CD4-positive, alpha-beta T cell treated with Interleukin-10 for 1 hour (primary cell): ENCODE results near the gene AP3D1.
"Not testable (repeated sequence)": the region's sequence is repeated elsewhere in the genome, so short reads cannot be mapped to it uniquely, and the experiment has no call there.

Source experiments
- DNase-seq: peaks from one replicate; pipeline ENCODE4 v3.0.0-alpha.2; 2020

Gene AP3D1

DNA sequence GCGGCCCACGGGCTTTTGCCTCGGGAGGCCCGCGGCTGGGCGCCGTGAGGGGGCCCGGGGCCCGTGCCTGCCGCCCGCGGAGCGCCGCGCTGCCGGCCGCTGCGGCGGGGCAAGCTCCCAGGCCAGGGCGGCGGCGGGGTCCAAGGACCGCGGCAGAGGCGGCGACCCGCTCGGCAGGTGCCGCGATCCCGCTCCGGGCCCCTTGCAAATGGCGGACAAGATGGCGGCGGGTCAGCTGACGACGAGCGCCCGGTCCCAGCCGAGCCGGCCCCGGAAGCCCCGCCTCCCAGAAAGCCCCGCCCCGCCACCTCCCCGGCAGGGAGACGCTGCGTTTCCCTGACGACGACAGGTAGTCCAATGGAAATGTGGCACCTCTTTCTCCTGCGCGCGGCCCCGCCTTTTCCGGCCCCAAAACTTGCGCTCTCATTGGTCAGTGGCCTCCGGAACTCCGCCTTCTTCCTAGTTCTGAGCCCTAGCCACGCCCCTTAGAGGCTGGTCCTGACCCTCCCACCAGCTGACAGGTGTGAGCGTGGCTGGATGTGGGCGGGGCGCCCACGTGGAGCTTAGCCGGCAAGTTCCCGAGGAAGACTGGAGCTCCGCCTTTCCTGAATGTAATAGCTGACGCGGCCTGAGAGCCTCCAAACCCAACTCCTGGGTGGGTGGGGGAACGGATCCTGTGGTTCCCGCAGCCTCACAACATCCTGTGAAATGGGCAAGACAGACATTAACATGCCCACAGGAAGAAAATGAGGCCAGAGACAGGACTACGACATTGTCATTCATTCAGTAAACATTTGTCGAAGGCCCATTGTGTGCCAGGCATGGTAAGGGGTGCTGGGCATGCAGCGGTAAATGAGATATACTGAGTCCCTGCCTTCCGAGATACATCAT, at the start of gene AP3D1:
TSS of gene AP3D1 (minus strand) at position 228 of the 891 bp plus-strand sequence. CDS start 232 bp downstream, outside the sequence.
- peak; percentile 100 for DNase-seq

DNA sequence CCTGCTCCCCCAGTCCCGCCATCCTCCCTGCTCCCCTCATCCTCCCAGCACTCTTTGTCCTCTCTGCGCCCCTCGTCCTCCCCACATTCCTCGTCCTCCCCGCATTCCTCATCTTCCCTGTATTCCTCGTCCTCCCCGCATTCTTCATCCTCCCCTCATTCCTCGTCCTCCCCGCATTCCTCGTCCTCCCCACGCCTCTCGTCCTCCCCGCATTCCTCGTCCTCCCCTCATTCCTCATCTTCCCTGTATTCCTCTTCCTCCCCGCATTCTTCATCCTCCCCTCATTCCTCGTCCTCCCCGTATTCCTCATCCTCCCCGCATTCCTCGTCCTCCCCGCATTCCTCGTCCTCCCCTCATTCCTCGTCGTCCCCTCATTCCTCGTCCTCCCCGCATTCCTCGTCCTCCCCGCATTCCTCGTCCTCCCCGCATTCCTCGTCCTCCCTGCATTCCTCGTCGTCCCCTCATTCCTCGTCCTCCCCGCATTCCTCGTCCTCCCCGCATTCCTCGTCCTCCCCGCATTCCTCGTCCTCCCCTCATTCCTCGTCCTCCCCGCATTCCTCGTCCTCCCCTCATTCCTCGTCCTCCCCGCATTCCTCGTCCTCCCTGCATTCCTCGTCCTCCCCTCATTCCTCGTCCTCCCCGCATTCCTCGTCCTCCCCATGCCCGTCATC, 49.4 kb upstream of the AP3D1 start:
- not testable (repeated sequence) for DNase-seq

DNA sequence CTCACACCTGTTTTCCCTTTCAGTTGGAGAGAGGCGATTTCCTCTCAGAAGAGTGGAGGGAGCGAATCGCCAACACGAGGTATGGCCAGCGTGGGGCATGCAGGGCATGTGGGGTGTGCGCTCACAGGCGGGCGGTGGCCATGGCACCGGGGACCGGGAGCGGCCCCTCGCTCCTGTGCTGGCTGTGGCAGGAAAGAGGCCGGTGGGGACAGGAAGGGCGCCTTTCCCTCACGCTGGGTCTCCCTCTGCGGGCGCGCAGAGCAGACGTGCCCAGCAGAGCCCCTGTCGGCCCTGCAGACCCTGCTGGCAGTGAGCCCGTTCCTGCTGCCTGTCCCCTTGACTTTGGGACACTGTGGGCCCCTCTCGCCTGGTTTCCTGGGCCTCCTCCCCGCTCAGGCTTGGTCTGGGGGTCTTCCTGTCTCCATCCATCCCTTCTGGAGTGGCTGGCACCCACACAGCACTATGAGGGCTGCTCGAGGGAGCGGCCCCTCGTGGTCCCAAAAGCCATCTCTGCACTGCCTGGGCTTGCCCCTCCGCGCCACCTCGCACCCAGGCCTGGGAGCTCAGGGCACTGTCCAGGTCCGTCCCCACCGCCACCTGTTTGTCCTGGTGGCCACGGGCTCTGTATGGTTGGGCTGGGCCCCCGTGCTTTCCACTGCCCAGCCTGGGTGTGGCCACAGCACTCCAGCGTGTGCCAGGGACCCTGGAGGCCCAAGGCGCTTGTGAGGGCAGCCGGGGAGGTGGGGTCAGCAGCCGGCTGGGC, 48.7 kb upstream of the AP3D1 start:
- DNase-seq: no peak

DNA sequence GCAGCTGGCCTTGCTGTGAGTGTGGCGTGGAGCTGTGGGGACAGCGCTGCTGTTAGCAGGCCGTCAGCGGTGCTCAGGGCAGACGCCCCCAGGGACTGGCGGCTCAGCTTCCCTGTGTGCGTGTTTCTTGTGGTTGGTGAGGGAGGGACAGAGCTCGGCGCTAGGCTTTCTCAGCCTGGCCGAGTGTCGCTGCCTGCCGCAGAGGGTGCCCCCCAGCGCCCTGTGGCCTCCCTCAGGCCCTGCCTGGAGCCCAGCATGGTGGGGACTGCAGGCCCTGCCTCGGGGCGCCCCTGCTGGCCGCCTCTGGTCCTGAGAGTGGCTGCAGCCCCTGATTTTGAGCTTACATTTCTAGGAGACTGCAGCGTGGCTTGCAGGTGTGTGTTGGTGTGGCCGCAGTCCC, 47.8 kb upstream of the AP3D1 start:
- DNase-seq: no peak

DNA sequence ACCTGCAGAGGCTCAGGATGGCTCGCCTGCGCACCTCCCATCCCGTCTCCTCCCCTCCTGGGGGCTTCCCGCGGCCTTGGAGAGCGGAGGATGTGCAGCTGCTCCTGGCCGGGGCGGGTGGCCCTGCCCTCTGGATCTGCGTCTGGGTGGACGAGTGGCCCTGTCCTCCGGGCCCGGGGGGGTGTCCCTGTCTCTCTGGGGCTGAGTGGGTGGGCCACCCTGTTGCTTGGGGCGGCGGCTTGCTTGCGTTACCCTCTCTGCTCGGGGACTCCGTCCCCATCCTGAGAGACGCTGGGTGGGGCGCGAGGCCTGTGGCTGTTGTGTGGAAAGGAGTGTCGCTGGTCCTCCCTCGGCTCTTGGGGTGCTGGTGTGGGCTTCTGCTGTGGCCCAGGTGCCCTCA, 47.0 kb upstream of the AP3D1 start:
- DNase-seq: no peak

DNA sequence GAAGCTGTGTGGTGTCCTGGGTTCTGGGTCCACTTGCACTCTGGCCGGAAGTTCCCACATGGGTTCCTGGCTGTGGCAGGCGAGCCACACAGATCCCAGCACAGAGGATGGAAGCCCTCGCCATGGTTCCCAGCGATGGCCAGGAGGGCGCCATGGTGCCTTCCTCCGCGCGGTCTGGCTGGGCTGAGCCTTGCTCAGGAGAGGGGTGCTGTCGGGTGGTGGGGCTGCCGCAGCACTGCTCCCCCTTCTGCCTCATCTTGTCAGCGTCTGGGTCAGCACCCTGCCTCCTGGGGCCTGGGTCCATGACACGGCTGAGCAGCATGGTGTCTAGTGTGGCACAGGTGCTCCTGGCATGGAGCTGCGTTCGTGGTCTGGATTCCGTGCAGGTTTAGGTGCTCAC, 45.9 kb upstream of the AP3D1 start:
- no peak for DNase-seq

DNA sequence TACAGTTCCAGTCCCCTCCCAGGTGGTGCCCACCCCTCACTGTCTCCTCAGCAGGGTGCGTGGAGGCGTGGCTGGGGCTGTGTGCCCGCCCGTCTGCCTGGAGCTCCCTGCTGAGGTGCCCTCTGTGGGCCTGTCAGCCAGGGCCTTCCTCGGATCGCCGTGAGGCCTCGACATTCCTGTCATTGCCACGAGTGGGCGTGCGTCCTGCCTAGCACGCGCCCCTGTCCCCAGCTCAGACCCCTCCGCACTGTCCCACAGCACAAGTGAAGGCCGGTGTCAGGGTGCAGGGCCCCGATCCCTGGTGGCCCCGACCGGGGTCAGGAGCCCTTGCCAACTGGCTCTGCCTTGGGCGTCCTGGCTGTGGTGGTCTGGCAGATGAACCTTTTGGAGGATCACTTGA, 44.5 kb upstream of the AP3D1 start:
- DNase-seq: no peak

DNA sequence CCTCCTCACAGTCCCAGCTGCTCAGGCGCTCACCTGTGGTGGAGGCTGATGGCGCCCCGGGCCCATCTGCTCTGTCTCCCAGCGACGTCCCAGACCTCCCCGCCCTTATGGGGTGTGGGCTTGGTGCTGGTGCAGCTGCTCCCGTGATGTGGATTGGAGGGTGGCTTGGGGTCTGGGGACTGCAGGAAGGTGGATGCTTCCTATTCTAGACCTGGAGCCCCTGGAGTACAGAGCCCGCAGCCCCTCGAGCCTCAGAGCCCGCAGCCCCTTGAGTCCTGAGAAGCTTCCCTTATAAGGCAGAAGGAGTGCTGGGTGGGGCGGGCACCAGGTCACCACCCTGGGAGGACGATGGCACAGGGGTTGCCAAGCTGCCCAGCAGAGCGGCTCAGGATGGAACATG, 44.0 kb upstream of the AP3D1 start:
- DNase-seq: no peak

DNA sequence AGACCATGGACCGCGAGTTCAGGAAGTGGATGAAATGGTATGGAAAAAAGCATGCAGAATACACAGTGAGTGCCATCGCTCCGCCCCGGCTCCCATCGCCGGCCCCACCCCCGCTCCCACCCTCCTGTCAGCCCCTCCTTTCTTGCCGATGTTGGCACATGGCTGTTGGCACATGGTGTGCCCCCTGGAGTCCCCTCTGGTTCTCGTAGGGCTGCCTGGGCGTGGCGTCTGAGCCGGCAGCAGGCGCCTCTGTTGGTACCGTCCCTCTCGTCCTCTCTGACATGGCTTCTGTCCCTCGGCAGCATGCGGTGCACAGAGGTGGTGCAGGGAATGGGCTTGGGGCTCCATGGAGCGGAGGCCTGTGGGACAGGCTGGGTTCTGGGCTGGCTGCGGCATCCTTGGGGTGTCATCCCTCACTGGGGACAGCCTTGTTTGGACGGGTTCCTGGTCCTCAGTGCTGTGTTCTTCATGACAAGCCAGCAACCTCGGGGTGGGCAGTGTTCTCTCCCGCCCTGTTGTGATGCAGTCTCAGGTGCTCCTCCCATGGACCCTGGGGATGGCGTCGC, 43.2 kb upstream of the AP3D1 start:
- DNase-seq: no peak

DNA sequence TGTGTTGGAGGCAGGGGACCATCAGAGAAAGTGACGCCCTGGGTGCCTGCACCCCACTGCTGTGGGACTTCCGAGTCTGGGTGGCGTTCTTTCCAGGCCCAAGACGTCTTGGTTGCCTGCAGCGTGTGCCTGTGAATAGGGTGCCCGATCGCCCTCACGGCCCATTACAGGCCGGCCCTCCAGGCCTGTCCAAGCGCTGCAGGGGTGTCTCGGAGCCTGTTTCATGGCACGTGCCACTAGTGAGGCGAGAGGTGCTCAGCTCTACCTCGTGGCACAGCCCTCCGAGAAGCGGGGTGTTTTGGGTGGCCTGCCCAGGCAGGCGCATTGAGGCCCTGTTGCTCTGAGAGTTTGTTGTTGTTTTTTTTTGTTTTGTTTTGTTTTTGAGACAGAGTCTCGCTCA, 42.4 kb upstream of the AP3D1 start:
- DNase-seq: no peak

DNA sequence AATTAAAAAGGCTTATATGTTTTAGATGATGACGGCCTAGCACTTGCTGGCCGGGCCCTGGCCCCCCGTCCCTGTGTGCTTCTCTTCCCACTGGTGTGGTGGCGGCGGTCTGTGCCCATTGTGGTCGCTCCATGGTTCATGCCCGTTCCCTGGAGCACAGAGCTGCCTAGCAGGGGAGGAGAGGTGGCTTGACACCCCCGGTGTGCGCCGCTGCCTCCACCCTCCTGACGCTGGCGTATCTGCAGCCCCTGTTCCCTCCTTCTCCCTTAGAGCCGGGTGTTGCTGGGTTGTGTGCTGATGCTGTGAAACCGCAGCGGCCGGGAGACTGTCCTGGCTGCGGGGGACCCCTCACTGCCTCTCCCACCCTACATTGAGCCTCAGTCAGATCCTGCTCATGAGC, 41.5 kb upstream of the AP3D1 start:
- DNase-seq: no peak

DNA sequence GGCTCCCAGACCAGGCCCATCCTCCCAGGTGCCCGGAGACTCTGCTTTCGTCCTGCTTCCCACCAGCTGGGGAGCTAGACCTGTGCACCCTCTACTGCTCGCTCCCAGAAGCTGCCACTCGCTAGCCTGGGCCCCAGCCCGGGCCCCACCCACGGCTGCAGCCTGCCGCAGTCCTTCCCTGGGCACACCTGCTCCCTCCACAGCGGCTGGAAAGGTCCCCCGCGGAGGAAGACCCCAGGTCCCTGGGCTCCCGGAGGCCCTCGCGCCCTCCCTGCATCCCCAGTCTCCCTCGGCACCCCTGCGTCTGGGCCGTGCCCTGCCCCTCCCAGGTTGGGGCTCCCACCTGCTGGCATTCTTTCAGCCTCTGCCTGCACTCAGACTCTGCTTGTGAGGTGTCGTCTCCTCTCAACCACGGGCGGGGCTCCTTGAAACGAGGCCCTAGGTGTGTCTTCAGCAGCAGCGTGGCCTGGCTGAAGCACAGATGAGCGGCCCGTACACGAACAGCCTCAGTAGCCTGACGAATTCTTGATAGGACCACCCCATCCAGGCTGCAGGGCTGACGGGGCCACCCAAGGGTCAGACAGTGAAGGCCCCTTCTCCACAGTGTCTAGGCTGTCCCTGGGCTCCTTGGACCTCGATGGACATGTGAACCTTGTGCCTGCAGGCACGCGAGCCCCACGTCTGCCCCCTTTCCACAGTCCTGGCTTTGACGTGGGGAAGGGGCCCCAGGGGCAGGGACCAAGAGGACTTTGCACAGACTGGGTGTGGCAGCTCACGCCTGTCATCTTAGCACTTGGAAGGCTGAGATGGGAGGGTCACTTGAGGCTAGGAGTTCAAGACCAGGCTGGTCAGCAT, 40.3 kb upstream of the AP3D1 start:
- DNase-seq: no peak

DNA sequence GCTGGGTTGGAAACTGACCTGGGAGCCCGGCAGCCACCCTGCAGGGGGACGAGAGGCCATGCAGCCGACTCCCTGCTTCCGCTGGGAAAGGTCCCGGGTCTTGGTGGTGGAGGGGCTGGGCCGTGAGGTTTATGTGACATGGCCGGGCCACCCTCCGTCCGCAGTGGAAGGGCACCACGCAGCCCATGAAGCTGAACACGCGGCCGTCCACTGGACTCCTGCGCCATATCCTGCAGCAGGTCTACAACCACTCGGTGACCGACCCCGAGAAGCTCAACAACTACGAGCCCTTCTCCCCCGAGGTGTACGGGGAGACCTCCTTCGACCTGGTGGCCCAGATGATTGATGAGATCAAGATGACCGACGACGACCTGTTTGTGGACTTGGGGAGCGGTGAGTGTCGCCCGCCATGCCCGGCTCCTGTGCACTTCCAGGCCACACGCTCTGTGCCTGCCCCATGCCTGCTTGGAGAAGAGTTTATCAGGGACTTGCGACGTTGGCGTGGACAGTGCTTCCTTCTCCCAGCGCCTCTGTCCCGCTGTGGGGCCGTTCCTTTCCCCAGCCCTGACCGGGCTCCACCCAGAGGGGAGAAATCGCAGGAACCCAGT, 39.6 kb upstream of the AP3D1 start:
- no peak for DNase-seq

DNA sequence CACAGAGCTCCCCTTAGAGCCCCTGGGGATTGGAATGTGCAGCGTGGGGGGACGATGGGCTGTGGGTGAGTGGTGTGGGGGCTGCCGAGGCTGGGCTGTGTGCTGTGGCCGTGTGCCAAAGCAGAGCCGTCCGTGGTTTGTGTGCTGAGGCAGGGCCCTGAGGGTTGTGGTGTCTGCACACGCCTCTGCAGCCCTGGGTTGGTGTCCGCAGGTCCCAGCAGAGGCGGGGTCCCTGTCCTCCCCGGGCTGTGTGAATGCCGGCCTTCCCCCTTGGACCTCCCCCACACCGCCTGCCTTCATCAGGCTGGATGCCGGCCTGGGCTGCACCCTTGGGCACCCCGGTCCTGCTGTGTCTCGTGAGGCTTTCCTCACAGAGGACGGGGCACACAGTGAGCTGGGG, 38.5 kb upstream of the AP3D1 start:
- DNase-seq: no peak

DNA sequence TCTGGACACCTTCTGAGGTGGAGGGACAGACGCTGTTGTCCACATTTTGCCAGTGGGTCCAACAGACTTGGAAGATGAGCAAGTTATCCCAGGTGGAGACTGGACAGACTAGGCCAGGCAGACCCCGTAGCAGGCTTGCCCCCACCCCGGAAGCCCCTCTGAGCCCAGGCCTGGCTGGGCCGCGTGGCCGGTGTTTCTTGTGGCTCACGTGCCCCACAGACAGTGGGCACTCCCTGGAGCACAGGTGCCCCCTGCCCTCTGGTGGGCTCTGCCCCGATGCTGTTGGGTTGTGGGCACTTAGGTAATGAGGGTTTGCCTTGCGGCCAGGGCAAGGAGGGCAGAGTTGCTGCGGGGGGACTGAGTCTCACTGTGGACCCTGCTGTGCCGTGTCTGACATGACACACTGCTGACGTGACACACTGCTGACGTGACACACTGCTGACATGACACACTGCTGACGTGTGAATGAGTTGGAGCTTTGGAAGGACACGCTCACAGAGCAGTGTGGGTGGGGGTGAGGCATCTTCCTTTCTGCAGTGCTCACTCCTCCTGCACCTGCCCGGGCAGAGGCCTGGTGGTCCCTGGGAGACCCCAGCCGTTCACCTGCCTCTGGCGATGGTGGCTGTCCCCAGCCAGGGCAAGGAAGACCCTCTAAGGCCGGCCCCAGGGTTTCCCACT, 37.5 kb upstream of the AP3D1 start:
- no peak for DNase-seq

DNA sequence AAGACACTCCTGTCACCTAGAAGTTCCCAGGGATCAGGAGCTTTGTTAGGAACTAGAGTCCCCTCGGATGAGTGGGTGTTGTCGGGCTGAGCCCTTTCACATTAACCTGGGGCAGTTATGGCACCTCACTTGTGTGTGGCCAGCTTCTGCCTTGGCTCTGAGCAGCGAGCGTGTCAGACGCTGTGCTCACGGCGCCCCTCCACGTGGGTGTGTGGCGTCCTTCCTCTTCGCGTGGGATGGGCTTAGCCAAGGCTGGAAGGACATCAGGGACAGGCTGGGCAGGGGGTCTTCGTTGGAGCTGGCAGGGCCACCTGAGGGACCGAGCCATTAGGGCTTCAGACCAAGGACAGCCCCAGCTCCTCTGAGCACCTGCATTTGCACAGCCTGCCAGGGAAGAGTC, 35.8 kb upstream of the AP3D1 start:
- DNase-seq: no peak

DNA sequence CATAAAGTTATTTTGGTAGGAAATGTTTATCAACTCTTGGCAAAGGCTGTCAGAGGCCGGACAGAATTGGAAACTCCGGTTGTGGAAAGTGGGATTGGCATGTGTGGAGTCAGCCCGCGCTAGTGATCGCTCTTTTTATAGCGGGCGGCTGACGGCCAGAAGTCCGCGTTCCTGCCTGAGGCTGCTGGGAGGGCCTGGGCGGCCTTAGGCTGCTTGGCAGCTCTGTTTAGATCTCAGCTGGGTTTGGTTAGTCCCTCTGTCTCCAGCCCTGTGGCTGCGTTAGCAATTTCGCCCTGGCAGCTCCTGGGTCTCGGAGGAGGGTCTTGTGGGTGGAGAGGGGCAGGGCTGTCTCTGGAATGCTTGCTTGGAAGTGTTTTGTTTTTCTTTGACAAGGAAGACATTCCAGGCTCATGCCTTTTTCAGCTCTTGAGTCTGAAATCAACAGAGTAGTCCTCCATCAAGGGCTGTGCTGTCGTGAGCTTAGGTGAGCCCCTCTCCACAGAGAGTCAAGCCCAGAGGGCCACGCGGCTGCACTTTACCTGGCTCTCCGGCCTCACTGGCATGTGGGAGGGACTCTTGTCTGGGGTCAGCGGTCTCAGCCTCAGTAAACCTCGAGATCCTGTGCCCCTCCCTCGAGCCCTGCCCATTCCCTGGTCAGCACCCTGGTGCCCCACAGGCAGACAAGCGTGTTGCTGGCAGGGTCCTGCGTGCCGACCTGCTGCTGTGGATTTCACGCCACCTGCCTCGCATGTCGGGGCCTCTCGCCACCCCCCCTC, 34.9 kb upstream of the AP3D1 start:
- no peak for DNase-seq

DNA sequence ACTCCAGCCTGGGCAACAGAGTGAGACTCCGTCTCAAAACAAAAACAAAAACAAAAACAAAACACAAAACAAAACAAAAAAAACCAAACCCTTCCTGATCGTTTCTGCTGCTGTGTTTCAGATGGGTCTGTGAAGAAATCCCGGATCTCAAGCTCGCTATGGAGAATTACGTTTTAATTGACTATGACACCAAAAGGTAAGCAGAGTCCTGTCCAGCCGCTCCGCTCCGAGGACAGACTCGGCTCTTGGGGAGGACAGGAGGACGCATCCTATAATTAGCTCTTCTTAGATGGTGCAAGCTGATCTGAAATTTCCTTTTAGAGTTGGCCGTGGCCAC, 34.3 kb upstream of the AP3D1 start:
- DNase-seq: no peak

DNA sequence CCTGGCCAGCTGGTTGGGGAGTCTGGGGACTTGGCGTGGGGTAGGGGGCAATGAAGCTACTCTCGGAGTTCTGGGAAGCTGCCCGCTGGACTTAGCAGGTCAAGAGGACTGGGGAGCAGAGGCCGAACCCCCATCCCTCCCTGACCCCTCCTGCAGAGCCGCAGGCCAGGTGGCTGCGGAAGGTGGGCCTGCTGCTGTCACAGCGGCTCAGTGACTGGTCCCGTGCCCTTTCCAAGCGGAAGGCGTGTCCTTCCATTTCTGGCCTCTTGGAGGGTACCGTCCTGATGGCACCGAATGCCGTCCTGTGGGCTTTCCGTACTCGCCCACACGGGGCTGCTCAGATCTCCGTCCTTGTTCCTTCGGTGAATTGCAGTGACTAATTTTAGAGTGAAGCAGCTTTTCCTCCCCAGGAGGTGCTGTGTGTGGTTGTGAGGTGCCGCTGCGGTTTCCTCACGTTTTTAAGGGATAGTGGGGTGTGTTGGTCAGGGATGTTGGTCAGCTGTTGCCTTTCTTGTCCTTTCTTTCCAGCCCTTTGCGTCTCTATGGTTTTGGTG, 33.1 kb upstream of the AP3D1 start:
- no peak for DNase-seq

DNA sequence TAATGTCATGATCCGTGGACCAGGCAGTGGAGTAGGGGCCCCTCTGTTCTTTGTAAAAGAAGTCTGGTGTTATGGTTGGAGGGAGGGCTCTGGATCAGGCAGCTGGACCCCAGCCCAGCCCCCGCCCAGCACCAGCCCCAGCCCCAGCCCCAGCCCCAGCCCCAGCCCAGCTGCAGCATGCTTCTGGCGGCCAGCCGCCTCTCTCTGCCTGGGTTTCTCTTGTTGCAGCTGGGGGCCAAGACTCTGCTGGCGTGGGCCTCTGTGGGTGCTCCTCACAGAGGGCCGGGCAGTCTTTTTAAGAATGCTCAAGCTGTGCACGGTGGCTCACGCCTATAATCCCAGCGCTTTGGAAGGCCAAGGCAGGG, 30.2 kb upstream of the AP3D1 start:
- no peak for DNase-seq
